HepG2 (cell line): Measurements from ENCODE around the gene TST. TPM values are rescaled to one million over a fixed set of nuclear protein-coding genes. Genes with fewer than 3 reads are reported as not detected.

Experiments
- CC2D1A ChIP-seq: sonication (generic); formaldehyde crosslinking; IDR thresholded peaks from 2 replicates; pipeline ENCODE4 v1.8.1; 2023; ENCODE audit warnings: mild to moderate bottlenecking, missing genetic modification reagents
- HOXA3 ChIP-seq: sonication (generic); formaldehyde crosslinking; IDR thresholded peaks from 2 replicates; pipeline ENCODE4 v1.5.0; 2020; ENCODE audit warnings: missing genetic modification reagents
- HOXA9 ChIP-seq: sonication (generic); formaldehyde crosslinking; IDR thresholded peaks from 2 replicates; pipeline ENCODE4 v1.8.1; 2022; ENCODE audit warnings: missing genetic modification reagents, mild to moderate bottlenecking, moderate library complexity, borderline replicate concordance
- JUN ChIP-seq: sonication (generic); formaldehyde crosslinking; IDR thresholded peaks from 2 replicates; pipeline ENCODE4 v1.4.0; 2020; ENCODE audit warnings: mild to moderate bottlenecking, missing genetic modification reagents
- JUNB ChIP-seq: sonication (generic); formaldehyde crosslinking; IDR thresholded peaks from 2 replicates; pipeline ENCODE4 v1.8.0; 2022; ENCODE audit warnings: missing genetic modification reagents, mild to moderate bottlenecking, borderline replicate concordance
- KLF9 ChIP-seq: IDR thresholded peaks from 2 replicates; pipeline ENCODE4 v1.6.1; 2016; ENCODE audit warnings: low read depth
- KMT2A ChIP-seq: sonication (generic); formaldehyde crosslinking; IDR thresholded peaks from 2 replicates; pipeline ENCODE4 v1.4.0; 2020; ENCODE audit warnings: missing genetic modification reagents
- ZNF121 ChIP-seq: sonication (generic); formaldehyde crosslinking; IDR thresholded peaks from 2 replicates; pipeline ENCODE4 v1.5.0; 2020; ENCODE audit warnings: mild to moderate bottlenecking, missing genetic modification reagents
- ZNF30 ChIP-seq: sonication (generic); formaldehyde crosslinking; IDR thresholded peaks from 2 replicates; pipeline ENCODE4 v1.5.0; 2020; ENCODE audit warnings: mild to moderate bottlenecking, missing genetic modification reagents
- ZNF335 ChIP-seq: sonication (generic); formaldehyde crosslinking; IDR thresholded peaks from 2 replicates; pipeline ENCODE4 v1.4.0; 2020; ENCODE audit warnings: missing genetic modification reagents
- ZNF546 ChIP-seq: sonication (generic); formaldehyde crosslinking; conservative IDR thresholded peaks from 2 replicates; pipeline ENCODE4 v1.8.1; 2023; ENCODE audit warnings: mild to moderate bottlenecking, missing genetic modification reagents
- ZNF761 ChIP-seq: sonication (generic); formaldehyde crosslinking; conservative IDR thresholded peaks from 2 replicates; pipeline ENCODE4 v1.4.0; 2020; ENCODE audit warnings: mild to moderate bottlenecking, missing genetic modification reagents
- ZNF776 ChIP-seq: sonication (generic); formaldehyde crosslinking; IDR thresholded peaks from 2 replicates; pipeline ENCODE4 v1.4.0; 2020; ENCODE audit warnings: mild to moderate bottlenecking, missing genetic modification reagents
- polyA plus RNA-seq, 8 experiments: library from polyadenylated mRNA; depleted of rRNA in 3 of 8; stranded (reverse) in 7 of 8; unstranded in 1 of 8; fragments of >200 nt; fragmentation: Illumina TruSeq in 4 of 8; extraction: Trizol in 4 of 8; gene quantifications; 2 replicates each; pipeline versions ENCODE4 v1.2.1 to v1.2.3, GENCODE V29; 2011 to 2016; ENCODE audit warnings: low read depth in 4 of 8, missing spikeins in 1 of 8, mixed read lengths in 1 of 8; ENCODE audit not compliant: insufficient read depth in 1 of 8
- total RNA-seq, 5 experiments: library from RNA; depleted of rRNA; stranded (reverse); fragments of >200 nt; fragmentation: Illumina TruSeq; extraction: Trizol; gene quantifications; 2 replicates each; pipeline ENCODE4 v1.2.3, GENCODE V29; 2016; ENCODE audit warnings: low read depth in 1 of 5
- TF ChIP-seq, protein P1 (sequence below), 2 experiments: IDR thresholded peaks; 2 replicates each; pipeline ENCODE4 v1.6.1; 2011 to 2012; ENCODE audit warnings: low read length in 2 of 2, borderline replicate concordance in 1 of 2, low read depth in 1 of 2, mild to moderate bottlenecking in 1 of 2, moderate library complexity in 1 of 2
- TF ChIP-seq, protein P2 (sequence below): sonication (generic); formaldehyde crosslinking; IDR thresholded peaks from 2 replicates; pipeline ENCODE4 v1.8.0; 2022; ENCODE audit warnings: missing genetic modification reagents, mild to moderate bottlenecking, inconsistent platforms, borderline replicate concordance
- TF ChIP-seq, protein P3 (sequence below): sonication (generic); formaldehyde crosslinking; IDR thresholded peaks from 2 replicates; pipeline ENCODE4 v1.4.0; 2020; ENCODE audit warnings: missing genetic modification reagents
- TF ChIP-seq, protein P4 (sequence below): sonication (generic); formaldehyde crosslinking; IDR thresholded peaks from 2 replicates; pipeline ENCODE4 v1.5.0; 2020; ENCODE audit warnings: mild to moderate bottlenecking, missing genetic modification reagents

Gene TST
- total and polyA plus RNA-seq, 2 of the 13 experiments (the other 11 are each of a cell fraction or from before 2014, with no cell fraction given): 44.6 to 63.6 TPM

DNA sequence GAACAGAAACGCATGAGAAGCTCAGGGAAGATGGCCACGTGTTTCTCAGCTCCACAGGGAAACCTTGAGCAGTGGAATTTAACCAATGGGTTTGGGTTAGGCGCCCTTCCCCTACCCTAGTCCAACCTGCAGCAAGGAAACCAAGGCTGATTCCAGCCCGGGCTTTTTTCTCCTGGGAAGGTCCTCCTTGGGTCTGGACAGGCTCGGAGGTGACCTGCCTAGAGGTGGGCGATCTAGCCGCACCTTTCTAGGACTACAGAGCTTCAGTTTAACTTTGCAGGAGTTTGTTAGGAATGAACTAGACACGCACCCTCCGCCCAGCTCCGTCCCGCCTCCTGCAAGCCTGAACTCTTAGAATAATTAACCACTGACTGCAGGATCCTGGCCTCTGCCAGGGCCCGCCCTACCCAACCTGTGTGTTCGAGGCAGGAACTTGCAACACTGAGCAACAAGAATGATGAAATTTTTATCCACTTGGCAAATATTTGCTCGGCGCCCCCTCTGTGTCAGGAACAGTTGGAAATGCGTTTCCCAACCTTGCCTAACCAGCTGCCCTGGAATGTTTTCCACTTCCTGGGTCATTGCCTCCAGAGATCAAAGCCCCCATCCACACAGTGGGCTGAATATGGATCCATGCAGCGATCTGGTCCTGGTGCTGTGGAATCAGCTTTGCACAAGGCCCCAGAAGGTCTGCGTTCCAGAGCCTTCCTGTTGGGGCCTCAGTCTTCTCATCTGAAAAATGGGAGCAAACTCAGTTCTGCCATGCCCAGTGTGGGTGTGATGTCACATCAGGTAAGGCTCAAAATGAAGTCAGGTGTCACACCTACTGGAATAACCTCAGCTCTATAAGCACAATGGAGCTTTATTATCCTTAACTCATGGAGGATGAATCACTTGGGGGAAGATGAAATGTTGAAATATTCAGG, 13.6 kb upstream of the TST start (continued):
- TF ChIP-seq, protein P1, sequence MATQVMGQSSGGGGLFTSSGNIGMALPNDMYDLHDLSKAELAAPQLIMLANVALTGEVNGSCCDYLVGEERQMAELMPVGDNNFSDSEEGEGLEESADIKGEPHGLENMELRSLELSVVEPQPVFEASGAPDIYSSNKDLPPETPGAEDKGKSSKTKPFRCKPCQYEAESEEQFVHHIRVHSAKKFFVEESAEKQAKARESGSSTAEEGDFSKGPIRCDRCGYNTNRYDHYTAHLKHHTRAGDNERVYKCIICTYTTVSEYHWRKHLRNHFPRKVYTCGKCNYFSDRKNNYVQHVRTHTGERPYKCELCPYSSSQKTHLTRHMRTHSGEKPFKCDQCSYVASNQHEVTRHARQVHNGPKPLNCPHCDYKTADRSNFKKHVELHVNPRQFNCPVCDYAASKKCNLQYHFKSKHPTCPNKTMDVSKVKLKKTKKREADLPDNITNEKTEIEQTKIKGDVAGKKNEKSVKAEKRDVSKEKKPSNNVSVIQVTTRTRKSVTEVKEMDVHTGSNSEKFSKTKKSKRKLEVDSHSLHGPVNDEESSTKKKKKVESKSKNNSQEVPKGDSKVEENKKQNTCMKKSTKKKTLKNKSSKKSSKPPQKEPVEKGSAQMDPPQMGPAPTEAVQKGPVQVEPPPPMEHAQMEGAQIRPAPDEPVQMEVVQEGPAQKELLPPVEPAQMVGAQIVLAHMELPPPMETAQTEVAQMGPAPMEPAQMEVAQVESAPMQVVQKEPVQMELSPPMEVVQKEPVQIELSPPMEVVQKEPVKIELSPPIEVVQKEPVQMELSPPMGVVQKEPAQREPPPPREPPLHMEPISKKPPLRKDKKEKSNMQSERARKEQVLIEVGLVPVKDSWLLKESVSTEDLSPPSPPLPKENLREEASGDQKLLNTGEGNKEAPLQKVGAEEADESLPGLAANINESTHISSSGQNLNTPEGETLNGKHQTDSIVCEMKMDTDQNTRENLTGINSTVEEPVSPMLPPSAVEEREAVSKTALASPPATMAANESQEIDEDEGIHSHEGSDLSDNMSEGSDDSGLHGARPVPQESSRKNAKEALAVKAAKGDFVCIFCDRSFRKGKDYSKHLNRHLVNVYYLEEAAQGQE (IDR thresholded peaks at IDR 0.05; ENCODE audit: borderline replicate concordance in 1 of 2, low read depth in 1 of 2, low read length in 2 of 2): peak in 1 of 2 experiments; percentile 82; a peak in 3 of 4 replicates
- TF ChIP-seq JUNB (CRISPR knock-in tag) (peak; percentile 67; the same call in 1 of the 2 replicates), JUN (CRISPR knock-in tag) (0 out of 2 replicates have a peak, but pooled peaks have one; percentile 30), HOXA3 (CRISPR knock-in tag) (peak; percentile 95), CC2D1A (no peak), KMT2A (CRISPR knock-in tag) (peak; percentile 66; the same call in 1 of the 2 replicates), ZNF121 (CRISPR knock-in tag) (peak; percentile 90), ZNF30 (no peak), ZNF335 (CRISPR knock-in tag) (0 out of 2 replicates have a peak, but pooled peaks have one; percentile 65), ZNF761 (0 out of 2 replicates have a peak, but pooled peaks have one; percentile 18), ZNF546 (CRISPR knock-in tag) (peak; percentile 88; the same call in 1 of the 2 replicates), ZNF776 (CRISPR knock-in tag) (no peak), KLF9 (CRISPR knock-in tag) (no peak; the same call in 1 of the 2 replicates), HOXA9 (no peak)
- TF ChIP-seq, protein P2, sequence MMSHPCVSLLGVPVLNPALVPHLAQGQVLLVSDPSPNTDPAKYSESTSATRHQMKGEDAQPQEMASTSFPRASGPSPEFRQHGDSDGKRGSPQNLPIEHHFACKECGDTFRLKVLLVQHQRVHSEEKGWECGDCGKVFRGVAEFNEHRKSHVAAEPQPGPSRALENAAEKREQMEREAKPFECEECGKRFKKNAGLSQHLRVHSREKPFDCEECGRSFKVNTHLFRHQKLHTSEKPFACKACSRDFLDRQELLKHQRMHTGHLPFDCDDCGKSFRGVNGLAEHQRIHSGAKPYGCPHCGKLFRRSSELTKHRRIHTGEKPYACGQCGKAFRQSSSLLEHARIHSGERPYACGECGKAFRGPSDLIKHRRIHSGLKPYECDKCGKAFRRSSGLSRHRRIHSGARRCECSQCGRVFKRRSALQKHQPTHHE (CRISPR knock-in tag): 0 out of 2 replicates have a peak, but pooled peaks have one; percentile 45
- TF ChIP-seq, protein P3, sequence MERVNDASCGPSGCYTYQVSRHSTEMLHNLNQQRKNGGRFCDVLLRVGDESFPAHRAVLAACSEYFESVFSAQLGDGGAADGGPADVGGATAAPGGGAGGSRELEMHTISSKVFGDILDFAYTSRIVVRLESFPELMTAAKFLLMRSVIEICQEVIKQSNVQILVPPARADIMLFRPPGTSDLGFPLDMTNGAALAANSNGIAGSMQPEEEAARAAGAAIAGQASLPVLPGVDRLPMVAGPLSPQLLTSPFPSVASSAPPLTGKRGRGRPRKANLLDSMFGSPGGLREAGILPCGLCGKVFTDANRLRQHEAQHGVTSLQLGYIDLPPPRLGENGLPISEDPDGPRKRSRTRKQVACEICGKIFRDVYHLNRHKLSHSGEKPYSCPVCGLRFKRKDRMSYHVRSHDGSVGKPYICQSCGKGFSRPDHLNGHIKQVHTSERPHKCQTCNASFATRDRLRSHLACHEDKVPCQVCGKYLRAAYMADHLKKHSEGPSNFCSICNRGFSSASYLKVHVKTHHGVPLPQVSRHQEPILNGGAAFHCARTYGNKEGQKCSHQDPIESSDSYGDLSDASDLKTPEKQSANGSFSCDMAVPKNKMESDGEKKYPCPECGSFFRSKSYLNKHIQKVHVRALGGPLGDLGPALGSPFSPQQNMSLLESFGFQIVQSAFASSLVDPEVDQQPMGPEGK (CRISPR knock-in tag): peak; percentile 97
- TF ChIP-seq, protein P4, sequence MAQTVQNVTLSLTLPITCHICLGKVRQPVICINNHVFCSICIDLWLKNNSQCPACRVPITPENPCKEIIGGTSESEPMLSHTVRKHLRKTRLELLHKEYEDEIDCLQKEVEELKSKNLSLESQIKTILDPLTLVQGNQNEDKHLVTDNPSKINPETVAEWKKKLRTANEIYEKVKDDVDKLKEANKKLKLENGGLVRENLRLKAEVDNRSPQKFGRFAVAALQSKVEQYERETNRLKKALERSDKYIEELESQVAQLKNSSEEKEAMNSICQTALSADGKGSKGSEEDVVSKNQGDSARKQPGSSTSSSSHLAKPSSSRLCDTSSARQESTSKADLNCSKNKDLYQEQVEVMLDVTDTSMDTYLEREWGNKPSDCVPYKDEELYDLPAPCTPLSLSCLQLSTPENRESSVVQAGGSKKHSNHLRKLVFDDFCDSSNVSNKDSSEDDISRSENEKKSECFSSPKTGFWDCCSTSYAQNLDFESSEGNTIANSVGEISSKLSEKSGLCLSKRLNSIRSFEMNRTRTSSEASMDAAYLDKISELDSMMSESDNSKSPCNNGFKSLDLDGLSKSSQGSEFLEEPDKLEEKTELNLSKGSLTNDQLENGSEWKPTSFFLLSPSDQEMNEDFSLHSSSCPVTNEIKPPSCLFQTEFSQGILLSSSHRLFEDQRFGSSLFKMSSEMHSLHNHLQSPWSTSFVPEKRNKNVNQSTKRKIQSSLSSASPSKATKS (CRISPR knock-in tag): peak; percentile 93; the same call in 1 of the 2 replicates
